ENCODE data around the gene SNX33. TPM values are rescaled to one million over a fixed set of nuclear protein-coding genes. Genes with fewer than 3 reads are reported as not detected.
"Not testable (repeated sequence)": the region's sequence is repeated elsewhere in the genome, so short reads cannot be mapped to it uniquely, and the experiment has no call there.

Gene SNX33
- total RNA-seq, 1 donor = 19.9 TPM

- H3K4me3 ChIP-seq (ENCODE audit: low read depth, low read length) = peak overlapping the region; percentile 54
- DNase-seq (ENCODE audit: low read depth) = peak; percentile 82
- no peak for TF ChIP-seq CTCF (IDR thresholded peaks at IDR 0.05; ENCODE audit: insufficient read depth, low read depth, low read length)
These were observed 27.5 kb upstream of the SNX33 start for GRCh38 chr15:75620058-75620820.

- peak; percentile 45 for TF ChIP-seq CTCF (IDR thresholded peaks at IDR 0.05; ENCODE audit: insufficient read depth, low read depth, low read length)
- H3K4me3 ChIP-seq (ENCODE audit: low read depth, low read length) = peak overlapping the region; percentile 54
These were observed 26.8 kb upstream of the SNX33 start for GRCh38 chr15:75620841-75621391.

GRCh38 chr15:75622505-75622904, 25.2 kb upstream of the SNX33 start:
- no peak overlapping the region for H3K4me3 ChIP-seq (ENCODE audit: low read depth, low read length)
- TF ChIP-seq CTCF (IDR thresholded peaks at IDR 0.05; ENCODE audit: insufficient read depth, low read depth, low read length) = no peak
- DNase-seq (ENCODE audit: low read depth) = no peak

More at GRCh38 chr15:75620841-75621391, 26.8 kb upstream of the SNX33 start:
- peak; percentile 94 for DNase-seq (ENCODE audit: low read depth)

- TF ChIP-seq CTCF (IDR thresholded peaks at IDR 0.05; ENCODE audit: insufficient read depth, low read depth, low read length) = no peak
- peak; percentile 92 for DNase-seq (ENCODE audit: low read depth)
- H3K4me3 ChIP-seq (ENCODE audit: low read depth, low read length) = peak within 1 kb of the TSS; percentile 91
These were observed 22.0 kb upstream of the SNX33 start, which contains the start of gene SNUPN for GRCh38 chr15:75625542-75626347. SNUPN (minus strand) TSS chr15:75625725; CDS start chr15:75621051, 4,674 bp downstream.

GRCh38 chr15:75631935-75632334, 15.8 kb upstream of the SNX33 start:
- TF ChIP-seq CTCF (IDR thresholded peaks at IDR 0.05; ENCODE audit: insufficient read depth, low read depth, low read length) = no peak
- no peak for DNase-seq (ENCODE audit: low read depth)
- no peak overlapping the region for H3K4me3 ChIP-seq (ENCODE audit: low read depth, low read length)

- not testable (repeated sequence) for H3K4me3 ChIP-seq (ENCODE audit: low read depth, low read length); DNase-seq (ENCODE audit: low read depth)
These were observed 13.8 kb upstream of the SNX33 start for GRCh38 chr15:75633922-75634321.

GRCh38 chr15:75636026-75636425, 11.7 kb upstream of the SNX33 start:
- no peak overlapping the region for H3K4me3 ChIP-seq (ENCODE audit: low read depth, low read length)
- DNase-seq (ENCODE audit: low read depth) = no peak
- no peak for TF ChIP-seq CTCF (IDR thresholded peaks at IDR 0.05; ENCODE audit: insufficient read depth, low read depth, low read length)
